A673 (cell line): ENCODE results near the gene LPO.
A peak's percentile ranks its signal among the peaks of the same experiment; 100 is the strongest.

ENCODE experiments used
- EZH2 ChIP-seq: fragments of 200-600 bp; sonication (generic); IDR thresholded peaks from 2 replicates; pipeline ENCODE4 v1.6.1; 2017; ENCODE audit warnings: borderline replicate concordance, low read depth, mild to moderate bottlenecking, mixed read lengths, antibody characterized with exemption, low read length; ENCODE audit not compliant: poor library complexity, severe bottlenecking
- TF ChIP-seq, protein P1 (sequence below): fragments of 300-800, 200-600 bp; sonication (generic); conservative IDR thresholded peaks from 2 replicates; pipeline ENCODE4 v1.5.1; 2017; ENCODE audit warnings: low read depth, mild to moderate bottlenecking, antibody characterized with exemption, low read length, moderate library complexity, mixed read lengths

DNA sequence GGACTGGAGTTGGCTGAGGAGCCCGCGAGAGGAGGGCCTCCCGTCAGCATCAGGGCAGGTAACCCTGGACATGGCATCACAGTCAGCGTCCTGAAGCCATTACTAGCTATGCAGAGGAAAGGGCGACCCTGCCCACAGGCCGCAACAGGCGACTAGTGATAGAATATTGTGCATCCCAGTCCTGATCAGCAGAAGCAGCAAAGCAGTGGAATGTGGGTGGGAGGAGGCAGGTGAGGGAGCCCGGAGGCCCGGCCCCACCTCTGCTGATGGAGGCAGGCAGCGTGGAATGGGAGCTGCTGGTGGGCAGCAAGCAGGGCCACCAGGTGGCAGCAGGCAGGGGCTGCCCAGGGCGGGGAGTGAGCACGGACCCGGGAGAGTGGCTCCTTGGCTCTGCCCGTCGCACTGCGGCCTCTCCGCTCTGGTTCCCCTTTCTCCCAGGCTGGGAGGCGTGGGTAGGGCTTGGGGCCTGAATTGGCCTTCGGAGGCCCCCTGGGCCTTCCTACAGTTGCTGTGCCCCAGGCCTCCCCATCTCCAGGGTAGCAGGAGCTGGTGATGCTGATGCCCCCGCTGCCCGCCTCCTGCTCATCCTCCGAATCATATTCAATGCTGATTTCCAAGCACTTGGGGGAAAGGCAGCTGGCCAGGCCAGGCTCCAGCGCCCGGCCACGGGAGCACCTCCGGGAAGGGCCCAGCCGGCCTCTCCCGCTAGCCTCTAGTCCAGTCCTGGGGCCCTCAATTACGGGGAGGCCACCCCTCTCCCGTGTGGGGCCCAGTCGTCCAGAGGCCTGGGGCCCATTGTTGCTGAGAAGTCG is 70.0 kb downstream of the LPO start:
- TF ChIP-seq, protein P1, sequence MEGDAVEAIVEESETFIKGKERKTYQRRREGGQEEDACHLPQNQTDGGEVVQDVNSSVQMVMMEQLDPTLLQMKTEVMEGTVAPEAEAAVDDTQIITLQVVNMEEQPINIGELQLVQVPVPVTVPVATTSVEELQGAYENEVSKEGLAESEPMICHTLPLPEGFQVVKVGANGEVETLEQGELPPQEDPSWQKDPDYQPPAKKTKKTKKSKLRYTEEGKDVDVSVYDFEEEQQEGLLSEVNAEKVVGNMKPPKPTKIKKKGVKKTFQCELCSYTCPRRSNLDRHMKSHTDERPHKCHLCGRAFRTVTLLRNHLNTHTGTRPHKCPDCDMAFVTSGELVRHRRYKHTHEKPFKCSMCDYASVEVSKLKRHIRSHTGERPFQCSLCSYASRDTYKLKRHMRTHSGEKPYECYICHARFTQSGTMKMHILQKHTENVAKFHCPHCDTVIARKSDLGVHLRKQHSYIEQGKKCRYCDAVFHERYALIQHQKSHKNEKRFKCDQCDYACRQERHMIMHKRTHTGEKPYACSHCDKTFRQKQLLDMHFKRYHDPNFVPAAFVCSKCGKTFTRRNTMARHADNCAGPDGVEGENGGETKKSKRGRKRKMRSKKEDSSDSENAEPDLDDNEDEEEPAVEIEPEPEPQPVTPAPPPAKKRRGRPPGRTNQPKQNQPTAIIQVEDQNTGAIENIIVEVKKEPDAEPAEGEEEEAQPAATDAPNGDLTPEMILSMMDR, result peak; percentile 37
- no peak for TF ChIP-seq EZH2
